Prostate gland (tissue), 2 donors: ENCODE results near the gene TSPAN11.

Source experiments
- POLR2A ChIP-seq: fragments of 450-650 bp; IDR thresholded peaks from one replicate; pipeline ENCODE4 v1.6.1; 2016; ENCODE audit warnings: antibody characterized with exemption, mild to moderate bottlenecking
- TF ChIP-seq, protein P1 (sequence below), 4 experiments: fragments of 200-600 bp in 2 of 4; fragments of 450-650 bp in 2 of 4; sonication (generic) in 2 of 4; IDR thresholded peaks; 1 replicate in 3 of 4; 2 replicates in 1 of 4; pipeline ENCODE4 v1.5.1; 2016 to 2019; ENCODE audit warnings: antibody characterized with exemption in 4 of 4, mild to moderate bottlenecking in 2 of 4, moderate library complexity in 2 of 4

DNA sequence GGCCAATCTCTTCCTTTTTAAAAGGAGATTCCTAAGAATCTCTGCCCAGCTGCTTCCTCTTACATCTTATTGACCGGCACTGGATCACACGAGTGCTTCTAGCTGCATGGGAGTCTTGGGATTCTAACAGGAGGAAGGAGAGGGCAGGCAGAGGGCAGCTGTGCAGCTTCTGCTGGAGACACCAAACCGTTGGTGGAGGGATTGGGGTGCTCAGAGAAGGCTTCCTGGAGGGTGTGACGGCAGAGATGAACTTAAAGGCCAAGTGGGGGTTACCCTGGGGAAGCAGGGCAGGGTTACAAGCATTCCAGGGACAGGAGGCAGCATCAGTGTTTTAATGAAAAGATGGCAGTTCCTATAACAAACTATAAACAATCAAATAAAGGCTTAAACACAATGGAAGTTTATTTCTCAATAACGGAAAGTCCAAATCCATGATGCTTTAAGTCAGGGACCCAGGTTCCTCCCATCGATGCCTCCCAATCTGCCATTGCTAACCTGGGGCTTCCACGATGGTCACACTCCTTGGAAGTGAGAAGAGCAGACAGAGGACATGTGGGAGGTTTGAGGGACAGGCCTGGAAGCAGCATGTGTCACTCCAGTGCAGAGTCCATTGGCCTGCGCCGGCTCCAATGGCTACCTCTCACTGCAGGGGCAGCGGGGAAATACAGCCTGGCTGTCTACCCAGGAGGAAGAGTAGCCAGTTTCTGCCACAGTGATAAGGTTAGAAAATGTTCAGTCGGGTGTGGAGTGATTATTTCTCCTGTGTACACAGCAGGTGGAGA is 94.0 kb downstream of the TSPAN11 start:
- TF ChIP-seq, protein P1, sequence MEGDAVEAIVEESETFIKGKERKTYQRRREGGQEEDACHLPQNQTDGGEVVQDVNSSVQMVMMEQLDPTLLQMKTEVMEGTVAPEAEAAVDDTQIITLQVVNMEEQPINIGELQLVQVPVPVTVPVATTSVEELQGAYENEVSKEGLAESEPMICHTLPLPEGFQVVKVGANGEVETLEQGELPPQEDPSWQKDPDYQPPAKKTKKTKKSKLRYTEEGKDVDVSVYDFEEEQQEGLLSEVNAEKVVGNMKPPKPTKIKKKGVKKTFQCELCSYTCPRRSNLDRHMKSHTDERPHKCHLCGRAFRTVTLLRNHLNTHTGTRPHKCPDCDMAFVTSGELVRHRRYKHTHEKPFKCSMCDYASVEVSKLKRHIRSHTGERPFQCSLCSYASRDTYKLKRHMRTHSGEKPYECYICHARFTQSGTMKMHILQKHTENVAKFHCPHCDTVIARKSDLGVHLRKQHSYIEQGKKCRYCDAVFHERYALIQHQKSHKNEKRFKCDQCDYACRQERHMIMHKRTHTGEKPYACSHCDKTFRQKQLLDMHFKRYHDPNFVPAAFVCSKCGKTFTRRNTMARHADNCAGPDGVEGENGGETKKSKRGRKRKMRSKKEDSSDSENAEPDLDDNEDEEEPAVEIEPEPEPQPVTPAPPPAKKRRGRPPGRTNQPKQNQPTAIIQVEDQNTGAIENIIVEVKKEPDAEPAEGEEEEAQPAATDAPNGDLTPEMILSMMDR (IDR thresholded peaks at IDR 0.05), result no peak
- no peak for TF ChIP-seq POLR2A
